NCI-H1694 (cell line): ENCODE data around the gene EEF1AKMT3.
"Not testable (repeated sequence)": the region's sequence is repeated elsewhere in the genome, so short reads cannot be mapped to it uniquely, and the experiment has no call there.

ENCODE experiments used
- DNase-seq: peaks from one replicate; lab custom pipeline; 2025; lab: John Stamatoyannopoulos, UW

Gene EEF1AKMT3

GRCh38 chr12:57817261-57817989, 45.0 kb downstream of the EEF1AKMT3 start:
- no peak for DNase-seq

GRCh38 chr12:57817990-57818331, 45.5 kb downstream of the EEF1AKMT3 start:
- not testable (repeated sequence) for DNase-seq

DNA sequence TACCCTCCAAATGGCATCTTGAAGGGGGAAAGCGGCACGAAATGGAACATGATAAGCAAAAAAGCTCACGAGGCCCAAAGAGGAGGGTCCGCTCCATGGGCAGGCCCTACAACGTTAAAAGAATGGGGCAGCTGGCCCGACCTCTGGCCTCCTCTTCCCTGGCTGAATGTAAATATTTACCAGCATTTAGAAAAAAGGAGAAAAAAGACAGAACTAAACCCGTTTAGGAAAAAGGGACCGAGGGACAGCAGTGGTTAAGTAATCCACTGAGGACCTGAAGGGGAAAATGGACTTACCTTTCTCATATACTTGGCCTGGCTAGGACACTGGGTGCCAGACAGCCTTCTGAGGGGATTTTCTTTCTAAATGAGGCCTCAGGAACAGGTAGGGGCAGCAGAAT, 47.7 kb downstream of the EEF1AKMT3 start:
- not testable (repeated sequence) for DNase-seq

DNA sequence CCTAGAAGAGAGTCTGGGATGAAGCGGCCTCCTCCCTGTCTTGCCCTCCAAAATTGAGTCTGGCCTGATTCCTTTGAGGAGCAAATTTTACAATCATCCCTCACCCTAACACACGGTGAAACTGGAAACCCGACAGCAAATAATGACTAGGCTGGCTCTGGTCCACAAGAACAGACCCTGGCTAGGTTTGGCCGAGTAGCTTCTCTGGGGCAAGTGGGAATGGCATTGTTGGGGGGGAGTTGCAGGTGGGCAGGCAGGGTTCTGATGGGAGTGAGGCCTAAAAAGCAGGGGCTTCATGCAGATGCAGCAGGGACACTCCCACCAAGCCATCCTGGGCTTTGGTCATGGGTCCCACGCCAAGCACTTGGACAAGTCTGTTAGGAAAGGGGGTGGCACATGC, 48.6 kb downstream of the EEF1AKMT3 start:
- DNase-seq, result not testable (repeated sequence)

DNA sequence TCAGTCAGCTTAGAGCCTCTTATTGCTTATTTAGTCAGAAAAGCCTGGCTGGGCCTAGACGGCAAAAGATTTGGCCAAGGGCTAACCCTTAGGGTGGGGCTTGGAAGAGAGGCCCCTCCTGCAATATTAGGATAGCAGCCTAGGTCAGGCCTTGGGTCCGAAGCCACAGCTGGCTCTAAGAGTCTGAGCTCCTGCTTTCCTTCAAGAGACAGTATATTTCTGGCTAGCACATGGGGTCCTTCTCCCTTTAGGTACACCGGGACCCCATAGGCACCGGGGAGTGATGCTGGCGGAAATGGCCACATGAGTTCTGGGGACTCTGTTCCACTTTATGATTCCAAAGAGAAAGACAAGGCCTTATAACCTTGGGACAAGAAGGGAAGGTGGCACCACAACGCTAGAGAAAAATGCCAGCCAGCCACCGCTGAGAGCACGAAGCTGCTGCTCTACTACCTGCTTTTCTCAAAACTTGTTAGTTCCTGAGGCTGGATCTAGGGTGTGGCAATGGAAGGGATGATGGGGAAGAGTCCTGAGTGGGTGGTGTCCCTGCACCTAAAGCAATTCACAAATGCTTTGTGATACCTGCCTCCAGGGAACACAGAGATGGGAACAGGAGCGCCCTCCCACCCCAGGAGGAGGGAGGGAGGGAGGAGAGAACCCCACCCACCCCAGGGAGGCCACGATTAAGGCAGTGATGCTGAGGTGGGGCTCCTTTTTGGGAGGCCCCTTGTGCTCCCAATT, 49.2 kb downstream of the EEF1AKMT3 start:
- DNase-seq, result no peak

DNA sequence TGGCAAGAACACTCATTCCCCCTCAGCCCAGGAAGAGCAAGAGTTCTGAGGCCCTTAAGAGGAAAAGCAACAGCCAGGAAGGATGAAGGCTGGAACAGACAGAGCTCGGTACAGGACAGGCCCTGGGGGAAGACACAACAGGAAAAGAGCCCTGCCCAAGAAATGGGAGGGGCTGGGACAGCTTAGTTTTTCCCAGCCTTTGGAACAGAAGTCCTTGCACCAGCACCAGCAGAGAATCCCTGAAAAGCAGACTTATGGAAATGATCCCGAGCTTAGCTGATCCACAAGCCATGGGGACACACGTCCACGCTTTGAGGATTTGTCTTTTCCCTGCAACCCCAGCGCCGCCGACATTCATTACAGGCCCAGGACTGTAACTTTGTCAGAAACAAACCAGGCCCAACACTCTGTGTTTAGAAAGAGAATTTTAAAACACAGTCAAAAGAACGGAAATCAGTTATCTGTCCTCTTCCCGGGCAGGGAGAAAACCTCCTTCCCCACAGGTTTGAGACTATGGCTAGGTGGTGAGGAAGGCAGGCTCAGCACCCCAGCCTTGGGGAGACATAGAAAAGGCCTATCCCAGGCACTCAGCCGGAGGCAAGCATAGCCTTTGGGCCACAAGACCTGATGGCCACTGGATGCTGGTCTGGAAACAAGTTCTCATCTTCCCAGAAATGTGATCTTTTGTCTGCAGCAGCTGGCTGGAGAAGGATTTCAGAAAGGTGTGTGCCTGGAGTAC, 50.1 kb downstream of the EEF1AKMT3 start:
- no peak for DNase-seq

- DNase-seq, result no peak
Measured at GRCh38 chr12:57823131-57823907, 50.9 kb downstream of the EEF1AKMT3 start.

- DNase-seq, result no peak
Measured at GRCh38 chr12:57823908-57824640, 51.7 kb downstream of the EEF1AKMT3 start.

DNA sequence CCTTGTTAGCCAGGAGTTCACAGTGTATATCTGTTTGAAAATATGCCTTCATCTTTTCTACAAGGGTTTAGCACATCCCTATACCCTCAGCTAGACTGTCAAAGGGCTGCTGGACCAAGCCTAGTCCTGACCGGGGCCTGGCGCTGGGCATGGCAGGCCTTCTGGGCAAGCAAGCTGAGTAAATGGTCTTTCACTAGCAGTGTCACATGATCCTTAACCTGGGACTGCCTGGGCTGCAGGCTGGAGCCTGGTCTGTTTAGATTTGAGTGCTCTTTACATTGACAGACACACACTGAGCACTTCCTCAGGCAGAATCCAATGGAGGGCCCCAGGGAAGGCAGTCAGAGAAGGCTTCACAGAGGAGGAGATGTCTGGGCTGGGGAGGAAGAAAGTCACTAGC, 53.0 kb downstream of the EEF1AKMT3 start:
- no peak for DNase-seq

GRCh38 chr12:57826400-57826799, 54.0 kb downstream of the EEF1AKMT3 start:
- no peak for DNase-seq

- no peak for DNase-seq
Measured at GRCh38 chr12:57826966-57827365, 54.6 kb downstream of the EEF1AKMT3 start.

DNA sequence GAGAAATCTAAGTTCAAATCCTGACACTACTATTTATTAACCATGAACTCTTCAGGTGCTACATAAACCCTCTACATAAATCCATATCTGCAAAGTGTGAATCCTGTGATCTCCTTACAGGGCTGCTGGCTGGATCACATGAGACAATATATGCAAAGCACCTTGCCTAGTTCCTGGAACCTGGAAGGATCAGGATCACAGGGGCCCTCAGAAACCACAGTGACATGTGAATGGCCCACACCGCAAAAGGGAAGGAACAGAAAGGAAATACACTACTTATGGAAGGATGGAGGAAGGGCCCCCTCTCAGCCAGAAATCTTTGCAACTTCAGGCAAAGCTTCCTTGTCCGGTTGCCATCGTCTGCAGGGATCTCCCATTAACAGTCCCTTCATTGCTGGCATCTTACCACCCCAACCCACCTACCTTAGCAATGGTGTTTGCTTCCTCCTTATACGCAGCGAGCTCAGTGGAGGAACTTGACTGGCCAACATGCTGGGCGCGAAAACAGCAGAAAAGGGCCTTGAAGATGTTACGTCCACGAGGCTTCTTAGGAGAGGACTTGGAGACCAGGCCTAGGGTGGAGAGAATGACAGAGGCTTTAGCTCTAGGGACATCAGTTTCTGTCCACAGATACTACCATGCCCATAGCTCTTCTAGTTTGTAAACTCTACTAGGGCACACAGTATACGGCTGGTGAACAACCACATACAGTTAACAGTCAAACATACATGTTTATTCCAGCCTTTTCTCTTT, 56.8 kb downstream of the EEF1AKMT3 start:
- DNase-seq, result no peak

- no peak for DNase-seq
Measured at GRCh38 chr12:57830393-57830792, 58.0 kb downstream of the EEF1AKMT3 start.
